HCT116 (cell line): ENCODE results near the gene MMEL1.

ENCODE experiments used
- CTCF ChIP-seq, 3 experiments: fragments of 200-600 bp in 1 of 3; sonication (generic) in 1 of 3; IDR thresholded peaks in 2 of 3; conservative IDR thresholded peaks in 1 of 3; 2 replicates each; pipeline ENCODE4 v1.5.1; 2012 to 2017; ENCODE audit warnings: low read depth in 2 of 3, low read length in 2 of 3, antibody characterized with exemption in 1 of 3, borderline replicate concordance in 1 of 3, control low read depth in 1 of 3, mild to moderate bottlenecking in 1 of 3, mixed read lengths in 1 of 3, mixed run types in 1 of 3, moderate library complexity in 1 of 3; ENCODE audit not compliant: insufficient read depth in 1 of 3
- ELF1 ChIP-seq: IDR thresholded peaks from 2 replicates; pipeline ENCODE4 v1.6.1; 2012; ENCODE audit warnings: low read depth, borderline replicate concordance
- EZH2 ChIP-seq: fragments of 200-600 bp; sonication (generic); IDR thresholded peaks from 2 replicates; pipeline ENCODE4 v1.6.1; 2017; ENCODE audit warnings: antibody characterized with exemption, mixed run types
- JUND ChIP-seq: IDR thresholded peaks from 2 replicates; pipeline ENCODE4 v1.6.1; 2012
- MAX ChIP-seq: IDR thresholded peaks from 2 replicates; pipeline ENCODE4 v1.6.1; 2012
- POLR2A ChIP-seq: IDR thresholded peaks from 2 replicates; pipeline ENCODE4 v1.7.0; 2011; ENCODE audit warnings: borderline replicate concordance; ENCODE audit not compliant: insufficient read depth, insufficient read length; ENCODE audit errors: extremely low read depth
- POLR2AphosphoS5 ChIP-seq: IDR thresholded peaks from 2 replicates; pipeline ENCODE4 v1.6.1; 2011; ENCODE audit warnings: mild to moderate bottlenecking, low read depth, low read length, moderate library complexity
- RAD21 ChIP-seq: IDR thresholded peaks from 2 replicates; pipeline ENCODE4 v1.6.1; 2012; ENCODE audit warnings: low read depth, mild to moderate bottlenecking
- REST ChIP-seq: IDR thresholded peaks from 2 replicates; pipeline ENCODE4 v1.6.1; 2012; ENCODE audit warnings: low read depth
- TCF7L2 ChIP-seq: IDR thresholded peaks from 2 replicates; pipeline ENCODE4 v1.7.0; 2011; ENCODE audit warnings: borderline replicate concordance, inconsistent platforms; ENCODE audit not compliant: insufficient read depth, insufficient read length; ENCODE audit errors: extremely low read depth
- YY1 ChIP-seq: IDR thresholded peaks from 2 replicates; pipeline ENCODE4 v1.6.1; 2011; ENCODE audit warnings: low read length, low read depth, moderate library complexity, mild to moderate bottlenecking; ENCODE audit not compliant: insufficient replicate concordance; ENCODE audit errors: extremely low read depth
- ZBTB33 ChIP-seq: IDR thresholded peaks from 2 replicates; pipeline ENCODE4 v1.6.1; 2011; ENCODE audit warnings: mild to moderate bottlenecking, low read length, moderate library complexity; ENCODE audit not compliant: insufficient replicate concordance; ENCODE audit errors: extremely low read depth

GRCh38 chr1:2556678-2557481 is 75.9 kb downstream of the MMEL1 start:
- TF ChIP-seq CTCF (IDR thresholded peaks at IDR 0.05 in 2 of 3, conservative IDR thresholded peaks at IDR 0.05 in 1 of 3; ENCODE audit: borderline replicate concordance in 1 of 3, insufficient read depth in 1 of 3, low read depth in 2 of 3, low read length in 2 of 3) (no peak), POLR2A (no peak), POLR2AphosphoS5 (no peak), YY1 (no peak), RAD21 (no peak), REST (no peak), TCF7L2 (no peak), MAX (no peak), ZBTB33 (no peak), EZH2 (no peak), JUND (no peak), ELF1 (no peak)
